Stimulated activated CD4-positive, alpha-beta T cell treated with anti-CD3 and anti-CD28 coated beads, Interleukin-1b, Interleukin-23, amount 100 ng/mL, for 4 hours (primary cell): ENCODE results near the gene KIAA0586.

ENCODE experiments used
- DNase-seq, 2 donors: peaks; one replicate each; pipeline ENCODE4 v3.0.0-alpha.2; 2020; ENCODE audit warnings: low read depth in 2 of 2

Gene KIAA0586

GRCh38 chr14:58597041-58597440, 169.5 kb downstream of the KIAA0586 start:
- DNase-seq: no peak

GRCh38 chr14:58598028-58598803, 170.7 kb downstream of the KIAA0586 start:
- DNase-seq: no peak

- DNase-seq: no peak
Measured at GRCh38 chr14:58598804-58599525, 171.4 kb downstream of the KIAA0586 start.

- no peak for DNase-seq
Measured at GRCh38 chr14:58599707-58600106, 172.2 kb downstream of the KIAA0586 start.
